Left ventricle myocardium superior (tissue), 1 donor: ENCODE measurements around the gene RHD. TPM values are rescaled to one million over a fixed set of nuclear protein-coding genes. Genes with fewer than 3 reads are reported as not detected.
A peak's percentile ranks its signal among the peaks of the same experiment; 100 is the strongest.
"Not testable (repeated sequence)": the region's sequence is repeated elsewhere in the genome, so short reads cannot be mapped to it uniquely, and the experiment has no call there.

Source experiments
- ATAC-seq: fragments of 200-7000 bp; cut with Tn5 transposase; one replicate; pipeline ENCODE4 v1.9.1; 2020; ENCODE audit warnings: mild to moderate bottlenecking, moderate library complexity
- DNase-seq: peaks from one replicate; pipeline ENCODE4 v3.0.0-alpha.2; 2020
- intact Hi-C: fragments of 100-400 bp; cut with micrococcal nuclease; formaldehyde crosslinking; loops from one replicate; pipeline ENCODE4 v1.11.0; 2022
- total RNA-seq: library from RNA; stranded (reverse); fragmentation: NEBNext Ultra II Directional; extraction: Animal tissue kit (Norgen Biotek cat#: 25700); gene quantifications from one replicate; pipeline ENCODE4 v1.2.1, GENCODE V29; 2021
- donor health status: DM: no; HTN: yes; CAD: no; lungs with severe emphysema.

RHD gene
- total RNA-seq, 1 donor from 2014 or later: not detected

GRCh38 chr1:25255706-25256577, 16.4 kb upstream of the RHD start:
- ATAC-seq: no peak
- no peak for DNase-seq
- intact Hi-C loops: no loop called here

GRCh38 chr1:25256578-25256965, 15.7 kb upstream of the RHD start:
- no peak for ATAC-seq
- DNase-seq: no peak
- intact Hi-C loops: no loop called here

- intact Hi-C loops: no loop called here
- DNase-seq (no peak), ATAC-seq (no peak)
These were observed 15.1 kb upstream of the RHD start for GRCh38 chr1:25257196-25257595.

- ATAC-seq: peak; percentile 31
- intact Hi-C loops, DNase-seq: not testable (repeated sequence)
These were observed 12.5 kb upstream of the RHD start for GRCh38 chr1:25259813-25260212.

- intact Hi-C loops, DNase-seq, ATAC-seq: not testable (repeated sequence)
These were observed 12.0 kb upstream of the RHD start for GRCh38 chr1:25260336-25260735.

- intact Hi-C loops: not testable (repeated sequence)
- DNase-seq: peak; percentile 47
- peak; percentile 80 for ATAC-seq
These were observed 5.6 kb upstream of the RHD start for GRCh38 chr1:25266554-25267287.

- intact Hi-C loops: not testable (repeated sequence)
- ATAC-seq (peak; percentile 98), DNase-seq (peak; percentile 85)
These were observed 4.8 kb upstream of the RHD start for GRCh38 chr1:25267288-25268142.

GRCh38 chr1:25268143-25268760, 4.1 kb upstream of the RHD start:
- ATAC-seq, DNase-seq, intact Hi-C loops: not testable (repeated sequence)

GRCh38 chr1:25275648-25276047, 3.3 kb downstream of the RHD start:
- DNase-seq, ATAC-seq, intact Hi-C loops: not testable (repeated sequence)

- intact Hi-C loops, ATAC-seq, DNase-seq: not testable (repeated sequence)
These were observed 5.0 kb downstream of the RHD start for GRCh38 chr1:25277295-25277694.

- DNase-seq, ATAC-seq, intact Hi-C loops: not testable (repeated sequence)
These were observed 6.0 kb downstream of the RHD start for GRCh38 chr1:25278358-25278757.

- DNase-seq, intact Hi-C loops, ATAC-seq: not testable (repeated sequence)
These were observed 6.5 kb downstream of the RHD start for GRCh38 chr1:25278790-25279189.

- ATAC-seq, intact Hi-C loops, DNase-seq: not testable (repeated sequence)
These were observed 7.4 kb downstream of the RHD start for GRCh38 chr1:25279693-25280111.

GRCh38 chr1:25285862-25286261, 13.6 kb downstream of the RHD start:
- DNase-seq, ATAC-seq, intact Hi-C loops: not testable (repeated sequence)

GRCh38 chr1:25287164-25287563, 14.9 kb downstream of the RHD start:
- ATAC-seq, DNase-seq, intact Hi-C loops: not testable (repeated sequence)

- intact Hi-C loops, DNase-seq, ATAC-seq: not testable (repeated sequence)
These were observed 16.3 kb downstream of the RHD start for GRCh38 chr1:25288573-25289101.

GRCh38 chr1:25290043-25290442, 17.7 kb downstream of the RHD start:
- DNase-seq, intact Hi-C loops: not testable (repeated sequence)
- peak; percentile 32 for ATAC-seq

GRCh38 chr1:25293426-25293825, 21.1 kb downstream of the RHD start:
- intact Hi-C loops, ATAC-seq, DNase-seq: not testable (repeated sequence)
